A549 treated with AZD9567 at 1 μM for 4 hours (cell line): ENCODE data around the gene ATP13A1. TPM values are rescaled to one million over a fixed set of nuclear protein-coding genes. Genes with fewer than 3 reads are reported as not detected.

Experiments used
- total RNA-seq: library from RNA; stranded (reverse); fragments of 200-300 nt; extraction: Qiagen RNA extraction; gene quantifications from 5 replicates; pipeline ENCODE4 v1.2.3, GENCODE V29; 2022; ENCODE audit not compliant: insufficient read depth

The ATP13A1 gene
- total RNA-seq = 23.5 to 35.6 TPM (median 34.4 TPM) in 5 replicates

DNA sequence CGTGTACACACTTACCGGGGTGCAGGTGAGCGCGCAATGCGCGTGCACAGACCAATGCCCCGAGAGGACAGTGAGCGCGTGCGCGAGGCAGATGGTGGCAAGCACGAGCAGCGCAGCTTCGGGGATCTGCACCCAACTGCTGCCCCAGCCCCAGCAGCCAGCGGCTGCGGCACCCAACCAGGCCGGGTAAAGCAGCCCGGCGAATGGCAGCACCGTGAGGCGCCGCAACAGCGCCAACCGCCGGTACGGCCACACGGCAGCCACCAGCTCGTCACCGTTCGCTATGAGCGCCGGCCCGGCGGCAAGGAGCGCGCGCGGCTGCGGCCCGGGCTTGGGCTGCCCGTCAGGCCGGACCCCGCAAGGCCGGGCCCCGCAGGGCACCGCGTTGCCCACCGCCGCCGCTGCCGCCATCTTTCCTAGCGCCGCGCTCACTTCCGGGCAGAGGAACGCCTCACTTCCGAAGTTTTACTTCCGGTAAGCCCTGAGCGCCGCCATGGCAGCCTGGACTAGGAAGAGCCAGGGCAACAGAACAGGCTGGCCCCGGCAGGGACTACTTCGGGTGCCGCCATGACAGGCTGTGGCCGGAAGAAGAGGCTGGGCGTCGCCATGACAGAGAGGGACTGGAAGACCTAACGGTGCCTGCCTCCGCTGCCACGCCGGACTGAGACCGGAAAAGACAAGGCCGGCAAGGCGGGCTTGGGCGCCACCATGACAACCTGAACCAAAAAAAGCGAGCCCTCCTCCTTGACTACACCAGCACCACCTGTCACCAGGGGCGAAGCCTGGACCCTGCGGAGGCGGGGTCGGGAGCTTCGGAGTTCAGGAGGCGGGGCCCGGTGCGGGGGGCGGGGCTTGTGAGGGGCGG, at the start of gene ATP13A1:
TSS of gene ATP13A1 (minus strand) at position 421 of the 865 bp plus-strand sequence. CDS start at position 411, 10 bp downstream.

DNA sequence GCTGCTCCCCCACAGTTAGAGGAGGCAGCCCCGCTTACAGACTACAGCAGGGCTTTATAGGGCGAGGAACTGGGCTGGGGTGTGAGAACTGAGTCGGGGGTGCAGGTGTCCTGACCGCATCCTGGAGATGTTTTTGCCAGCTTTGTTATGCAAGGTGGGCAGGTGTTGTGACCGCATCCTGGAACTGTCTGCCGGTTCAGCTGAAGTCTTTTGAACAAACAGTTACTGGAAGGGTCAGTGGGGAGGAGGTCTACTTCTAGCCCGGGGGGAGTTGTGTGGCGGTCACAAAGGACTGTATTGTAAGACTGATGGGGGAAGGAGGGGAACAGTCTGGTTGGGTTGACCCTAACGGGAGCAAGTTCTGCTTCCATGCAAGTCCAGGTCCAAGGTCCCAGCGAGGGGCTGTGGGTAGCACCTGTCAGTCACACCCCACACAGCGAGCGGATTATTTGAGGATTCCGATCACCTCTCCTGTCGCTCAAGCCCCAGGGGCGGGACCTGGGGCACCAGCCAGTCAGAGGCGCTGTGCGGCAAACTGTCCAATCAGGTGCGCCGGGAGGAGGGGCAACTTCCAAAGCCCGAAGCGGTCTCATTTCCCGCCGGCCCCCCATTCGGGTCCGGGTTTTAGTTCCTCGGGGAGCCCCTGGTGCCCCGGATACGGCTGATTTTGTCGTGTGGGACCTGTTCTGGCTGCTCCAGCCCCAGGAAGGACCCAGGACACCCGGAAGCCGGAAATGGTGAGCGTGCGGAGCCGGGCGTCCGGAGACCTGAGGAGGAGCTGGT, 4.9 kb upstream of the ATP13A1 start, which contains the start of gene ZNF101:
TSS of gene ZNF101 (plus strand) at position 610 of the 783 bp plus-strand sequence. CDS start at position 735, 125 bp downstream.

DNA sequence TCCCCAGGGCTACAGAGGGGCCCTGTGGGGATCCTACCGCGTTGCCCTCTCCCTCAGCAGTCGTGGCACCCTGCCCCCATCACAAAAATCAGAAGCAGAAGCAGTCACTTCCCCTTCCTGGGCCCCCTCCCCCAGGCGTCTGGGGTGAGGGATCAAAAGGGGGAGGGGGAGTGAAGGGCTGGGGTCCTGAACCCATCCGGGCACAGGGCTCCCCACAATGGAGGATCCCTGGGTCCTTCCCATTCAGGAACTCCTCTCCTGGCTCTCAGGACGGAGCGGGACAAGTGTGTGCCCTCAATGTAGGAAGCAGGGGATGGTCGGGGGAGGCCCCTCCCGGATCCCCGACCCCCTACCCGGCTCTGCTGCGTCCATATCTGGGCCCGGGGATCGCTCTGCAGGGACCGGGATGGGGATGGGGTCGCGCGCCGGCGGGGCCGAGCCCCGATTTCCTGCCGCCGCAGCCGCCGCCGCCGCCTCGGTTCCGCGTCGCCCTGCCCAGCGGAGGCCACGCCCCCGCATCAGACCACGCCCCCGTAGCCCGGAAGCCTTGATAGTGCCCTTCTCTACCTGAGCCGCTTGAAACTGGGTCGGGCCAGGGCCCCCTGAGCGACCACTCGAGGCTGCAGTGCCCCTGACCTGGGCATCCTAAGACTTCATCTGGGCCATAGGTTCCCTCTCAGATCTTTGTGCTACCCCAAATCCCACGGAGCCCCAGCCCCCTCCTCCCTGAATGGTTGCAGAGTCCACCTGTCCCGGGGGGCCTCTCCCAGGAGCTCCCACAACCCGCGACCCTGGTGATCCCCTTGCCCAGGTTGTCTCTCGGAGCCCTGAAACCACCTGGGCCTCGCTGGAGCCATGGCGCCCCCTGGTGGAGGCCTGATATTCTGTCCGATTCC, 20.1 kb downstream of the ATP13A1 start, which contains the start of gene GMIP:
TSS of gene GMIP (minus strand) at position 500 of the 896 bp plus-strand sequence. CDS start at position 372, 128 bp downstream.

DNA sequence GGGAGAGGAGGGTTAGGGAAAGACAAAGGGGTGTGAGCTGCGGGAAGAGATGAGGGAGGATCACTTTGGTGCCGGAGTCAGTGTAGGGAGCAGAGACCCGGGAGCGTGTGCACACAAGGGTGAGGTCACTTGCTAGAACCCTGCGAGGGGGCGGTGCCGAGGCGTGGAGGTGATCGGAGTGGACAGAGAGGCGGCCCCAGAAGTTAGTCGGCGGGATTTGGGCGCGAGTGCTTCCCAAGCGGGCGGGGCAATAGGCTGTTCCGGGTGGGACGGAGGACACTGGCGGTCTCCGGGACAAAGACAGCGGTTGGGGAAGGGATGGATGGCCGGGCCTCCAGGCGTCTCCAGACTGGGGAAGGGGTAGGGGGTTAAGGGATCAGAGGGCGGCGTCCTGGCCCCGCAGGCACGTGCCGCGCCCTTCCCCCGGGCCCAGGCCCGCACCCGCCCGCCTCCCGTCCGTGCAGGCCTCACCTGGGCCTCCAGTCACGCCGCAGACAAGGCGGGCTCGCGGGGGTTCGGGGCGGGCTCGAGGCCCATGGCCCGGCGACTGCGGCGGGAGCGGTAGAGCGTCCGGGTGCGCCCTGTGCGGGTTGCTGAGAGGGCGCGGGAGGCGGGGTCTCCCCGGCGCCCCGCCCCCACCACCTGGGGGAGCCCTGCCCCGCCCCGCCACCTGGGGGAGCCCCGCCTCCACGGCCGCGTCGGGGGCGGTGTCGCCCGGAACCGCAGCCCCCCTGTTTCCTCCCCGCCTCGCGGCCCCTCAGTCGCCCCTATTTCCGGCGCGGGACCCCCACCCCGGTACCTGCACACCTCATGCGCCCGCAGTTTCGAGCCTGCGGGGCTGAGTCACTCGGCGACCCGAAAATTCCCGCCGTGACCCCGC, 35.6 kb downstream of the ATP13A1 start, which contains the start of gene LPAR2:
TSS of gene LPAR2 (minus strand) at position 600 of the 880 bp plus-strand sequence. CDS start 945 bp downstream, outside the sequence.

DNA sequence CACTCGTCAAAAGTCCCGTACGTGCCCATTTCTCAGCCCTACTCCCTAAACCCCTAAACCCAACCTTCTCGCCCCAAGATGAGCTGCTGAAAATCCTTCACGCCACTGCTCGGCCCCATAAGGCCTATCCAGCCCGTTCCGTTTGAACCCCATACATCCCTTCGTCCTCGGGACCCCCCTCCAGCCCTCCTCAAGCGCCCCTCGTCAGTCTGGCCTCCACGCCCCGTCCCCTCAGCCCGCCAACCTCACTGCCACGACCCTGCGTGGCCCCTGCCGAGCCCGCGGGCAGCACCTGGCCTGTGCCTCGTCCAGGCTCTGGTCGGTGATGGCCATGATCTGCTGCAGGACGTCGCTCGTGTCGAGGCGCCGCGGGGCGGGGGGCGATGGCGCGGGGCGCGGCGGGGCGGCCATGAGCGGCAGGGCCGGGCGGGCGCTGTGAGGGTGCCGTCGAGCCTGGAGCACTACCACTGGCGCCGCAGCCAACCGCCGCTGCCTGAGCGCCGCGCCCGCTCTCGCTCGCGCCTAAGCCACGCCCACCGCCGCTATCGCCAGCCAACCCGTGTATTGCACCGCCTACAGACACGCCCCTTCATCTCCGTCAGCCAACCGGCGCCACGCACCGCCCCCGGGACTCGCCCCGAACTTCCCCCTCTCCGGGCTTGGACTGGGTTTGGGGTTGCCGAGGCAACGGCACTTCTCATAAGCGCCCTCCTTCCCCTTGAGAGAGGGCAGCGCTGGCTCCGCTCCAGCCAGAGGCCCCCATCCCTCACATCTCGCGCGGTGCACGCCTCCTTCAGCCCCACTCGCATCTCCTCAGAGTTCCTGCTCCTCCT, 45.0 kb downstream of the ATP13A1 start, which contains the start of gene PBX4:
TSS of gene PBX4 (minus strand) at position 469 of the 833 bp plus-strand sequence. CDS start at position 411, 58 bp downstream.

Other genes starting within 250 kb of the ATP13A1 start
- gene TSSK6, start 148.1 kb downstream of the ATP13A1 start, total RNA-seq = 1.3 to 1.6 TPM (median 1.4 TPM) in 4 of 5 replicates, not detected in the other
- gene NDUFA13, start 147.5 kb downstream of the ATP13A1 start, total RNA-seq = 123 to 157 TPM (median 154 TPM) in 5 replicates
- 1.2 to 4.3 TPM (median 3.8 TPM) in 5 replicates for gene YJEFN3, start 134.8 kb downstream of the ATP13A1 start, total RNA-seq
- 0.15 to 0.37 TPM (median 0.19 TPM) in 4 of 5 replicates, not detected in the other for gene CILP2, start 125.4 kb downstream of the ATP13A1 start, total RNA-seq
- gene PBX4, start 45.0 kb downstream of the ATP13A1 start, total RNA-seq = 1.5 to 1.9 TPM (median 1.7 TPM) in 4 of 5 replicates, not detected in the other
- gene LPAR2, start 35.5 kb downstream of the ATP13A1 start, total RNA-seq = 1.5 to 4.2 TPM (median 3.9 TPM) in 5 replicates
- 3.7 to 6.1 TPM (median 5.3 TPM) in 5 replicates for gene GMIP, start 20.0 kb downstream of the ATP13A1 start, total RNA-seq
- gene ZNF101, start 5.2 kb upstream of the ATP13A1 start, total RNA-seq = 3.4 to 7.2 TPM (median 4.0 TPM) in 5 replicates
- 2.1 to 2.4 TPM (median 2.2 TPM) in 5 replicates for gene ZNF14, start 69.4 kb upstream of the ATP13A1 start, total RNA-seq
- gene ZNF506, start 158.1 kb upstream of the ATP13A1 start, total RNA-seq = 0.14 to 0.30 TPM (median 0.17 TPM) in 4 of 5 replicates, not detected in the other
- gene ZNF253, start 202.2 kb upstream of the ATP13A1 start, total RNA-seq = not detected in 5 replicates
- gene ZNF93, start 237.3 kb upstream of the ATP13A1 start, total RNA-seq = not detected in 5 replicates